Posterior cingulate gyrus (tissue), 11 donors: ENCODE results near the gene CCDC78.
"Not testable (repeated sequence)": the region's sequence is repeated elsewhere in the genome, so short reads cannot be mapped to it uniquely, and the experiment has no call there.

Experiments
- DNase-seq, 10 donors: peaks; one replicate each; pipeline versions ENCODE4 v3.0.0 to v3.0.0-alpha.2; 2020 to 2021; ENCODE audit warnings: mixed read lengths in 3 of 10
- intact Hi-C: fragments of 100-400 bp; cut with DNase I; formaldehyde crosslinking; loops from one replicate; pipeline ENCODE4 v1.15.1; 2023

Gene CCDC78

GRCh38 chr16:715477-716199, 10.6 kb downstream of the CCDC78 start:
- DNase-seq = peak in 1 of 10 donors; percentile 55
- intact Hi-C loops = no loop called here

DNA sequence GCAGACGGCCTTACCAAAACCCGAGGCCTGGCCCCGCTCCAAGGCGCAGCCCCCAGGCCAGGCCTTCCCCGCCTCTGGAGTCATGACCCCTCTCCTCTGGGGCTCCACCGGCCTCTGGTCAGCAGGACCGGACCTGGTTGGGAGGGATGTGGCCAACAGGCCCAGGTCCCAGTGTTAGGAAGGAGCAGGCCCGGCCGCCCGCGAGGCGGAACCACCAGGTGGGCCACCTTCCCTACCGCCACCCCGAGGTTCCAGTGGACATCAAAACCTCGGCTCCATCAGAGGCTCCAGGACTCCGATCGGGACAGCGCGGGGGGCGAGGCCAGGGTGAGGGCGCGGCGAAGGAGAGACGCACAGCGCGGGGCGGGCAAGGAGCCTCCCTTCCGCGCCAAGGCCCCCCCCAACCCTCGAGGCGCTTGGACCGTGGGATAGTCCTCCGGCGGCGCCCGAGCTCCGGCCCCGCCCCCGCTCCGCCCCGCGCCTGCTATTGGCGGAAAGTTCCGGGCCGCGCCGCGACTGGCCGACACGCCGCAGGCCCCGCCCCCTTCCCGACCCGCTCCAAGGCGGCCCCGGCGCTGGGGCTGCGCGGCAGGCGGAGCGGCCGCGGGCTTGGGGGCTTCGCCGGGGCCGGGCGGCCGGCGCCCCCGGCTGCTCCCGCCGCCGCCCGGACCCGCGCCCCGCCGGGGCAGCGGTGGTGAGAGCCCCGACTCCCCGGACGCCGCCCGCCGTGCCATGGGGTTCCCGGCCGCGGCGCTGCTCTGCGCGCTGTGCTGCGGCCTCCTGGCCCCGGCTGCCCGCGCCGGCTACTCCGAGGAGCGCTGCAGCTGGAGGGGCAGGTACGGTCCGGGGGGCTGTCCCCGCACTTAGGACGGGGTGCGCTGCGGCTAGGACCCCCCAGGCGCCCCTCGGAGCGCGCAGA, 11.4 kb downstream of the CCDC78 start, which contains the start of gene METRN:
Gene METRN (plus strand): TSS at position 561 of the 919 bp plus-strand sequence. CDS start 172 bp downstream, at position 733.
- DNase-seq = peak; percentile 89 to 99 (median 91)
- intact Hi-C loops = no loop called here

GRCh38 chr16:714079-714478, 12.2 kb downstream of the CCDC78 start:
- no peak for DNase-seq
- intact Hi-C loops = no loop called here

DNA sequence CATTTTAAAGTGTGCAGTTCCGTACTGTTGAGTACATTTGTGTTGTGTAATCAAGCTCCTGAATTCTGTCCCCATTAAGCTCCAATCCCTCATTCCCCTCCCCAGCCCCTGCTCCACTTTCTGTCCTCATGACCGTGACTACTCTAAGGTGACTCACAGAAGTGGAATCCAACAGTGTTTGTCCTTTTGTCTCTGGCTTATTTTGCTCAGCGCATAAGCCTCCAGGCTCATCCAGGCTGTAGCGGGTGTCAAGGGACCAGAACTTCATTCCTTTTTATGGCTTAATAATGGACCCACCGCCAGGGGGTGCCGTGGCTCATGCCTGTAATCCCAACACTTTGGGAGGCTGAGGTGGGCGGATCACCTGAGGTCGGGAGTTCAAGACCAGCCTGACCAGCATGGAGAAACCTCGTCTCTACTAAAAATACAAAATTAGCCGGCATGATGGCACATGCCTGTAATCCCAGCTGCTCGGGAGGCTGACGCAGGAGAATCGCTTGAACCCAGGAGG, 13.4 kb downstream of the CCDC78 start:
- DNase-seq, intact Hi-C loops: not testable (repeated sequence)

DNA sequence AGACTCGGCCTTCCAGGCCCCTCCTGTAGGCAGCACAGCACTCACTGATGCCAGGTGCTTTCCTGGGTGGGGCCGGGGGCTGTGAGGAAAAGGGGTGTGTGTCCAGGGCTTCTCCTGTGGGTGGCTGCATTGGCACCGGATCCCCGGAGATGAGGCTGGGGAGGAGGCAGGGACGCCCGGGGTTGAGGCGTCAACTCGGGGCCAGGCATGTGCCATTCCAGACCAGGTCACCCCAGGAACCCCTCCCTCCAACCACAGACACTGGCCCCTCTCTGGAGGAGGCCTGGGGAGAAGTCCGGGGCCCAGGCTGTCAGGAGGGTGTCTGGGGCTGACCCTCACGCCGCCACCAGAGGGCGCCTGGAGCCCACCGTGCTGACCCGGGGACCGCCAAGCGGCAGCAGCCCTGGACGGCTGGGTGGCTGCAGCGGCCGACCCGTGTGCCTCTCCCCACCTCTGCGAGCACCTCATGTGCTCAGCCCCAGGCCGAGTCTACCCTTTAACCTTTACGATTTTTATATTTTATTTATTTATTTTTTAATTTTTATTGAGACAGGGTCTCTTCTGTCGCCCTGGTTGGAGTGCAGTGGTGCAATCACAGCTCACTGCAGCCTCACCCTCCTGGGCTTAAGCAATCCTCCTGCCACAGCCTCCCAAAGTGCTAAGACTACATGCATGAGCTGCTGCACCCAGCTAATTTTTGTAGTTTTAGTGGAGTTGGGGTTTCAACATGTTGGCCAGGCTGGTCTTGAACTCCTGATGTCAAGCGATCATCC, 14.5 kb downstream of the CCDC78 start:
- DNase-seq = peak in 9 of 10 donors; percentile 73 to 97 (median 85)
- intact Hi-C loops = loop anchor here (2.0 kb wide), 3 partner anchors 29 to 391 kb away; partner anchors contain the start of gene CIAO3

GRCh38 chr16:711084-711483, 15.2 kb downstream of the CCDC78 start:
- intact Hi-C loops = loop anchor here (2.0 kb wide), 3 partner anchors 30 to 392 kb away; partner anchors contain the start of gene CIAO3

DNA sequence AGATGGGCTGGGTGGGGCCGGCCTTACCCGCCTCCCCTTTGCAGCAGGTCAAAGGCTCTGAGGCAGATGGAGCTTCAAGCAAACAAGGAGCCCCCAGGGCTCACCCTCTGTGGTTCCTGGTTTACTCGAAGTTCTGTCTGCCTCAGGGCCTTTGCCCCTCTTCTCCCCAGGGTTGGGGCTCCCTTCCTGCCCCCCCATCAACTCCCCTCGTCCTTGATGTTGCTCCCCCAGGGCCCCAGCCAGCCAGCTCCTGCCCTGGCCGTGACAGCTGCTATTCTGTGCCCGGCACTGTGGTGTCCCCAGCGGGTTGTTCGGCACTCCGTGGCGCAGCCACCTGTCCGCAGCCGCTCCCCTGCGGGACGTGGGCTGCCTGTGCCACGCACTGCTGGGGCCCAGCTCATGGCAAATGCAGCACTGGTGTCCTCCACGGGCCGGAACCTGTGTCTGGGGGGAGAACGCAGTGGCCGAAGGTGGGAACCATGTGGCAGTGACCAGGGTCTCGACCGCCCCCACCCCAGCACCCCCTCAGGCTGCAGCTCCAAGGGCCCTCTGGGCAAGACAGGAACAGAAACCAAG, 15.7 kb downstream of the CCDC78 start:
- intact Hi-C loops = loop anchor here (2.0 kb wide), 3 partner anchors 30 to 392 kb away; partner anchors contain the start of gene CIAO3
- DNase-seq = no peak

More at GRCh38 chr16:711084-711483, 15.2 kb downstream of the CCDC78 start:
- no peak for DNase-seq

GRCh38 chr16:709566-710499, 16.4 kb downstream of the CCDC78 start:
- DNase-seq = peak; percentile 77 to 99 (median 95)
- intact Hi-C loops = loop anchor here (2.0 kb wide), 3 partner anchors 31 to 393 kb away; partner anchors contain the start of gene CIAO3

GRCh38 chr16:708959-709358, 17.3 kb downstream of the CCDC78 start:
- DNase-seq = no peak
- intact Hi-C loops = no loop called here

DNA sequence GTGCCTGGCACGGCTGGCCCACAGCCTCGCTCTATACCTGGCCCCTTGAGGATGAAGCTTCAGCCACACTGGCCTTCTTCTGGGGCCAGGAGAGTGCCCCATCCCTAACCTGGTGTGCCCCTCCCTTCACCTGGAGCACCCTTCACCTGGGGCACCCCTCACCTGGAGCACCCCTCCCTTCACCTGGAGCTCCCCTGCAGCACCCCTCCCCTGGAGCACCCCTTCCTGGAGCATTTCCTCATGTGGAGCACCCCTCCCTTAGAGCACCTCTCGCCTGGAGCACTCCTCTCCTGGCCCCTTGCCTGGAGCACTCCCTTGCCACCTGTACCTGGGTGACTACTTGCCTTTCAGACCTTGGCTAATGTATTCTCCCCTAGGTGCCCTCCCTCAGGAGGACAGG, 18.2 kb downstream of the CCDC78 start:
- intact Hi-C loops = no loop called here
- DNase-seq = no peak

GRCh38 chr16:707062-707538, 19.1 kb downstream of the CCDC78 start:
- intact Hi-C loops = no loop called here
- no peak for DNase-seq

DNA sequence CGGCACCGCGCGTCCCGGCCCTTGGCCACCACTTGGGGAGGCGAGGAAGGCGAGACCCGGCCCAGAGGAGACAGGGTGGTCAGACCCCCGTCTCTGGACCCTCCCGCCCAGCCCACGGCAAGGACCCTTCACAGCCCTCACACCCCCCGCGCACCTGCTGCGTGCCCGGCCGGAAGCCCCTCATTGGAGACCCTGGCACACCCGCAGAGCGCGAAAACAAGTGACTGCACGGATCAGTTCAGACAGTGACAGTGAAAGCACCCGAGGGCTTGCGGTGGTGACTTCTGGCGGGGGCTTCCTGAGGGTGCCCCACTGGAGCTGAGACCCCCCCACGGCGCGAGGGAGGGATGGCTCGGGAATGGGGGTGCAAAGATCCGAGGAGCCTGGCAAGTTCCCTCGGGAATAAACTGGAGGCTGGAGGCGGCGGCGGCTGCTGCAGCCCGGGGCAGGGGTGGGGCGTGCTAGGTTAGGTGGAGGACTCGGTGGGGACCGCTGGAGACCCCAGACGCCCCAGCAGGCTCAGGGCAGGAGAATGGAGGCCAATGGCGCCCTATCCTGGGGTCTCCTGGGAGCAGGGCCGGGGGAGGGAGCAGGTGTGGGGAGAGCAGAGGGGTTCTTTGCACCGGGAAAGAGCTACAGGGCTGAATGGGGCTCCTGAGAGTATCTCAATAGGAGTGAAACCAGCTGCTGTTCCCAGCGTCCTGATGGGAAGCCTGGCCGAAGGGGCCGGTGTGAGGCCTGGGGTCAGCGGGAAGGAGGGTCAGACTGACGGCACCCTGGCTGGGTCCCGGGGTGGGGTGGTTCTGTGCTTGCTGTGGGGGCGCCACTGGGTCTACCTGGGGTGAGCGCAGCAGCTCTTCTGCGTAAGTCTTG, 19.8 kb downstream of the CCDC78 start:
- intact Hi-C loops = no loop called here
- no peak for DNase-seq

GRCh38 chr16:705431-706188, 20.6 kb downstream of the CCDC78 start, which contains the start of gene FBXL16:
Gene FBXL16 (minus strand): TSS chr16:705801. CDS start chr16:697405, 8,396 bp downstream.
- intact Hi-C loops = no loop called here
- peak in 8 of 10 donors; percentile 64 to 96 (median 75) for DNase-seq

GRCh38 chr16:704552-705380, 21.5 kb downstream of the CCDC78 start:
- DNase-seq = no peak
- intact Hi-C loops = no loop called here

GRCh38 chr16:704047-704446, 22.2 kb downstream of the CCDC78 start:
- no peak for DNase-seq
- intact Hi-C loops = no loop called here

DNA sequence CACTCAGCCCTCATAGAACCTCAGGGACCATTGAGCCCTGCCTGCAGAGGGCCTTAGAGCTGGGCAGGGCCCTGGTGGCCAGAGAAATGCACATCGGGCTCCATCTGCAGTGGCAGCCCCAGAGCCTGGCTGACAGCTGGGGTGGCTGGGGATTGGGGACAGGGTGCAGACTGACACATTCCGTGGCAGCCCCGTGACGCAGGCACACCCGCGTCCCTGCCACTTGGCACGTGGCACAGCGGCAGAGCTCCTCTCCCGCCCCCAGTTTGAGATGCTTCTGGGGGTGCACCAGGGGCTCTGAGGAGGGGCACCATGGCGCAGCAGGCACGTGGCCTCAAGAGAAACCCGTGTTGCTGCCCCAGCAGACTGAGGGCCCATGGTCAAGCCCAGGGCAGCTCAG, 22.8 kb downstream of the CCDC78 start:
- DNase-seq = peak in 4 of 10 donors; percentile 53 to 92 (median 83)
- intact Hi-C loops = no loop called here
